C4-2B (cell line): ENCODE results near the gene CFAP298.

Experiments used
- ZFX ChIP-seq: fragments of 450-650 bp; IDR thresholded peaks from 2 replicates; pipeline ENCODE4 v1.6.1; 2017
- TF ChIP-seq, protein P1 (sequence below): fragments of 450-650 bp; conservative IDR thresholded peaks from 2 replicates; pipeline ENCODE4 v1.5.1; 2017; ENCODE audit warnings: mild to moderate bottlenecking

DNA sequence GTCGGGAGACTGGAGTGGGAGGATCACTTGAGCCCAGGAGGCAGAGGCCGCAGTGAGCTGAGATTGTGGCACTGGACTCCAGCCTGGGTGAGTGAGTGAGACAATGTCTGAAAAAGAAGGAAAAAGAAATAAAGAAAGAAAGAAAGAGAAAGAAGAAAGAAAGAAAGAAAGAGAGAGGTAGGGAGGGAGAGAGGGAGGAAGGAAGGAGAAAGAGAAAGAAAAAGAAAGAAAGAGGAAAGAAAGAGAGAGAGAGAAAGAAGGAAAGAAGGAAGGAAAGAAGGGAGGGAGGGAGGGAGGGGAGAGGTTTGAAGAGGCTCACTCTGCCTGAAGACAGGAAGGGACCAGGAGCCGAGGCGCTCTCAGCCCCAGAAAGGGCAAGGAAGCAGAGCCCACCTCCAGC lies 22.0 kb downstream of the CFAP298 start:
- TF ChIP-seq, protein P1, sequence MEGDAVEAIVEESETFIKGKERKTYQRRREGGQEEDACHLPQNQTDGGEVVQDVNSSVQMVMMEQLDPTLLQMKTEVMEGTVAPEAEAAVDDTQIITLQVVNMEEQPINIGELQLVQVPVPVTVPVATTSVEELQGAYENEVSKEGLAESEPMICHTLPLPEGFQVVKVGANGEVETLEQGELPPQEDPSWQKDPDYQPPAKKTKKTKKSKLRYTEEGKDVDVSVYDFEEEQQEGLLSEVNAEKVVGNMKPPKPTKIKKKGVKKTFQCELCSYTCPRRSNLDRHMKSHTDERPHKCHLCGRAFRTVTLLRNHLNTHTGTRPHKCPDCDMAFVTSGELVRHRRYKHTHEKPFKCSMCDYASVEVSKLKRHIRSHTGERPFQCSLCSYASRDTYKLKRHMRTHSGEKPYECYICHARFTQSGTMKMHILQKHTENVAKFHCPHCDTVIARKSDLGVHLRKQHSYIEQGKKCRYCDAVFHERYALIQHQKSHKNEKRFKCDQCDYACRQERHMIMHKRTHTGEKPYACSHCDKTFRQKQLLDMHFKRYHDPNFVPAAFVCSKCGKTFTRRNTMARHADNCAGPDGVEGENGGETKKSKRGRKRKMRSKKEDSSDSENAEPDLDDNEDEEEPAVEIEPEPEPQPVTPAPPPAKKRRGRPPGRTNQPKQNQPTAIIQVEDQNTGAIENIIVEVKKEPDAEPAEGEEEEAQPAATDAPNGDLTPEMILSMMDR = no peak
- TF ChIP-seq ZFX = no peak
